Smooth muscle cell (in vitro differentiated cells): Measurements from ENCODE around the gene KMT2B. TPM values are rescaled to one million over a fixed set of nuclear protein-coding genes. Genes with fewer than 3 reads are reported as not detected.

ENCODE experiments used
- DNase-seq: peaks from one replicate; lab custom pipeline; 2025; ENCODE audit not compliant: unreplicated experiment; lab: John Stamatoyannopoulos, UW
- H2AFZ ChIP-seq: fragments of 200-600 bp; sonication (generic); 2 replicates; pipeline ENCODE4 v1.6.0; 2016; ENCODE audit warnings: antibody characterized with exemption, low read depth, mild to moderate bottlenecking
- H3F3A ChIP-seq: fragments of 200-600 bp; sonication (generic); 2 replicates; pipeline ENCODE4 v1.6.0; 2017; ENCODE audit warnings: antibody characterized with exemption, low read depth
- H3K27ac ChIP-seq: fragments of 200-600 bp; sonication (generic); 2 replicates; pipeline ENCODE4 v1.5.1; 2016; ENCODE audit warnings: low read depth, mild to moderate bottlenecking
- H3K27me3 ChIP-seq: fragments of 200-600 bp; sonication (generic); 2 replicates; pipeline ENCODE4 v1.6.1; 2016; ENCODE audit warnings: low read depth, mild to moderate bottlenecking
- H3K36me3 ChIP-seq: fragments of 200-600 bp; sonication (generic); 2 replicates; pipeline ENCODE4 v1.5.1; 2016; ENCODE audit warnings: low read depth
- H3K4me1 ChIP-seq: fragments of 200-600 bp; sonication (generic); 2 replicates; pipeline ENCODE4 v1.5.1; 2016; ENCODE audit warnings: low read depth
- H3K4me2 ChIP-seq: fragments of 200-600 bp; sonication (generic); 2 replicates; pipeline ENCODE4 v1.6.0; 2016; ENCODE audit warnings: mild to moderate bottlenecking
- H3K4me3 ChIP-seq: fragments of 200-600 bp; sonication (generic); 2 replicates; pipeline ENCODE4 v1.5.1; 2016; ENCODE audit warnings: mild to moderate bottlenecking
- H3K79me2 ChIP-seq: fragments of 200-600 bp; sonication (generic); 2 replicates; pipeline ENCODE4 v1.6.0; 2016; ENCODE audit warnings: low read depth, mild to moderate bottlenecking
- H3K9ac ChIP-seq: fragments of 200-600 bp; sonication (generic); 2 replicates; pipeline ENCODE4 v1.6.0; 2016; ENCODE audit warnings: low read depth
- H3K9me3 ChIP-seq: fragments of 200-600 bp; sonication (generic); replicated peaks from 2 replicates; pipeline ENCODE4 v1.5.1; 2016; ENCODE audit warnings: low read depth
- H4K20me1 ChIP-seq: fragments of 200-600 bp; sonication (generic); 2 replicates; pipeline ENCODE4 v1.6.0; 2016; ENCODE audit warnings: low read depth
- CTCF ChIP-seq: fragments of 200-600 bp; sonication (generic); IDR thresholded peaks from 2 replicates; pipeline ENCODE4 v1.5.1; 2017; ENCODE audit warnings: borderline replicate concordance, mild to moderate bottlenecking, antibody characterized with exemption; ENCODE audit not compliant: insufficient read depth, poor library complexity, severe bottlenecking
- WGBS: methylation state at CpG from one replicate; pipeline ENCODE4 v1.1.7; 2016; ENCODE audit warnings: low lambda C conversion rate; 5-methylcytosine and 5-hydroxymethylcytosine counted together
- polyA plus RNA-seq: library from polyadenylated mRNA; unstranded; fragments of >200 nt; fragmentation: Nextera tagmentation; extraction: Ambion mirVana; gene quantifications from 2 replicates; pipeline ENCODE4 v1.2.1, GENCODE V29; 2016
- total RNA-seq: library from RNA; depleted of rRNA; stranded (reverse); fragments of >200 nt; gene quantifications from 2 replicates; pipeline ENCODE4 v1.2.3, GENCODE V29; 2014

Gene KMT2B
- total and polyA plus RNA-seq, 2 experiments from 2014 or later: 8.8 to 31.1 TPM

GRCh38 chr19:35755131-35755549 is 37.3 kb downstream of the KMT2B start:
- peaks cover 28% of the 10 kb centered on the region for H3K4me1 ChIP-seq
- peak overlapping the region; percentile 86 for H3K4me2 ChIP-seq
- peaks cover 23% of the 10 kb centered on the region for H4K20me1 ChIP-seq
- H3F3A ChIP-seq: peaks cover 27% of the 10 kb centered on the region
- H2AFZ ChIP-seq: no peak overlapping the region
- peak overlapping the region; percentile 91 for H3K9ac ChIP-seq
- H3K79me2 ChIP-seq: peaks cover 32% of the 10 kb centered on the region
- peak overlapping the region; percentile 99 for H3K27ac ChIP-seq
- no peaks in the 10 kb centered on the region for H3K27me3 ChIP-seq
- TF ChIP-seq CTCF: no peak
- 38% methylated on average over 16 of the region's 17 CpGs for WGBS
- no peak for DNase-seq
- no peaks in the 10 kb centered on the region for H3K9me3 ChIP-seq
- H3K36me3 ChIP-seq: no peaks in the 10 kb centered on the region
- H3K4me3 ChIP-seq: peak overlapping the region; percentile 69

- no peaks in the 10 kb centered on the region for H3K9me3 ChIP-seq
- 20% methylated on average over 34 of the region's 74 CpGs for WGBS
- H3K27me3 ChIP-seq: no peaks in the 10 kb centered on the region
- no peak for TF ChIP-seq CTCF
- H3F3A ChIP-seq: peaks cover 27% of the 10 kb centered on the region
- H4K20me1 ChIP-seq: peaks cover 23% of the 10 kb centered on the region
- peak overlapping the region; percentile 69 for H3K4me3 ChIP-seq
- H3K4me2 ChIP-seq: peak overlapping the region; percentile 86
- H3K4me1 ChIP-seq: peaks cover 28% of the 10 kb centered on the region
- H3K9ac ChIP-seq: peak overlapping the region; percentile 91
- peak; percentile 41 for DNase-seq
- H2AFZ ChIP-seq: no peak overlapping the region
- peaks cover under 1% of the 10 kb centered on the region for H3K36me3 ChIP-seq
- peak overlapping the region; percentile 99 for H3K27ac ChIP-seq
- peaks cover 33% of the 10 kb centered on the region for H3K79me2 ChIP-seq
These were observed 38.0 kb downstream of the KMT2B start for GRCh38 chr19:35755550-35756376.

GRCh38 chr19:35756377-35757230 is 38.8 kb downstream of the KMT2B start, which contains the start of gene HSPB6:
Gene HSPB6, minus strand, starts transcription at chr19:35757029. Its CDS starts 21 bp downstream, at chr19:35757008.
- Histone ChIP-seq H3K79me2 (peaks cover 30% of the 10 kb centered on the region), H3K4me1 (peaks cover 28% of the 10 kb centered on the region), H4K20me1 (peaks cover 20% of the 10 kb centered on the region), H3K4me3 (peak within 1 kb of the TSS; percentile 69), H3K9ac (peak within 1 kb of the TSS; percentile 91), H3K4me2 (peak within 1 kb of the TSS; percentile 86), H3K27me3 (no peaks in the 10 kb centered on the region), H3K36me3 (peaks cover 4% of the 10 kb centered on the region), H3F3A (peaks cover 27% of the 10 kb centered on the region), H3K9me3 (no peaks in the 10 kb centered on the region), H2AFZ (no peak within 1 kb of the TSS), H3K27ac (peak within 1 kb of the TSS; percentile 99)
- peak; percentile 64 for DNase-seq
- WGBS: 17% methylated on average over 46 of the region's 52 CpGs
- TF ChIP-seq CTCF: no peak
